GM12874 (cell line): ENCODE measurements around the gene NSF.

Source experiments
- TF ChIP-seq, protein P1 (sequence below): IDR thresholded peaks from 2 replicates; pipeline ENCODE4 v1.5.1; 2011; ENCODE audit warnings: low read depth, mild to moderate bottlenecking, control low read depth, low read length, moderate library complexity; ENCODE audit not compliant: insufficient read depth

NSF gene

DNA sequence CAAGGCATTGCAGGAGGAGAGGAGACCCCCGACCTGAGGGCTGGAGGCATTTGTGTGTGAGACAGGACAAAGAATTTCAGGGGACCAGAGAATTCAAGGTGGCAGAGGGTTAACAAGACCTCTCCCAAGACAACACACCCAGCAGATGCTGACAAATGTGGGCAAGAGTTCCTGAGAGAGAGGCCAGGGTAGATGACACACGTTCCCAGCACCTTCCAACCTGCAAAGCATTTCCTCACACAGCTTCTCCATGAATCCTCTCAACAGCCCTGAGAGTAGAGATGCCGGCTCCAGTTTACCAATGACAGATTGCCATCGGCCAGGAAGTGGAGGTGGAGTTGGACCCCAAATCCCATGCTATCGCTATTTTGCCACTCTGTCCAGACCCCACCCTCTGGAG lies 203.1 kb downstream of the NSF start:
- TF ChIP-seq, protein P1, sequence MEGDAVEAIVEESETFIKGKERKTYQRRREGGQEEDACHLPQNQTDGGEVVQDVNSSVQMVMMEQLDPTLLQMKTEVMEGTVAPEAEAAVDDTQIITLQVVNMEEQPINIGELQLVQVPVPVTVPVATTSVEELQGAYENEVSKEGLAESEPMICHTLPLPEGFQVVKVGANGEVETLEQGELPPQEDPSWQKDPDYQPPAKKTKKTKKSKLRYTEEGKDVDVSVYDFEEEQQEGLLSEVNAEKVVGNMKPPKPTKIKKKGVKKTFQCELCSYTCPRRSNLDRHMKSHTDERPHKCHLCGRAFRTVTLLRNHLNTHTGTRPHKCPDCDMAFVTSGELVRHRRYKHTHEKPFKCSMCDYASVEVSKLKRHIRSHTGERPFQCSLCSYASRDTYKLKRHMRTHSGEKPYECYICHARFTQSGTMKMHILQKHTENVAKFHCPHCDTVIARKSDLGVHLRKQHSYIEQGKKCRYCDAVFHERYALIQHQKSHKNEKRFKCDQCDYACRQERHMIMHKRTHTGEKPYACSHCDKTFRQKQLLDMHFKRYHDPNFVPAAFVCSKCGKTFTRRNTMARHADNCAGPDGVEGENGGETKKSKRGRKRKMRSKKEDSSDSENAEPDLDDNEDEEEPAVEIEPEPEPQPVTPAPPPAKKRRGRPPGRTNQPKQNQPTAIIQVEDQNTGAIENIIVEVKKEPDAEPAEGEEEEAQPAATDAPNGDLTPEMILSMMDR: no peak

DNA sequence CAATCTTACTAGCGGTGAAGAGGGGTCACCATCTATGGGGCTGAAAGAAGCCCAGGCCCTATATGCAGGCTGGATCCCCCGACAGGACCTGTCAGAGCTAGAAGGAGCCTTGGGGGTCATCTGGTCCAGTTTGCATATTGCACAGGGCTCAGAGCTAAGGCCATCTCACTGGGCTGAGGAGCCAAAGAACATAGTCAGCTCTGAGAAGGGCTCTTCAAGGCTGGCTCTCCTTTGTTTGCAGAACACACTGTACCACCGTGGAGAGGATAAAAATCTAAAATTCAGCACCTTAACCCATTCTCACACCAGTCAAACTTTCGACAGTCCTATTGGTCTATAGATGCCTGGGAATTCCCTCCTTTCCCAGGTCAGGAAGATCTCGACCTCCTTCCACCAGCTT lies 203.8 kb downstream of the NSF start:
- TF ChIP-seq, protein P1: no peak

DNA sequence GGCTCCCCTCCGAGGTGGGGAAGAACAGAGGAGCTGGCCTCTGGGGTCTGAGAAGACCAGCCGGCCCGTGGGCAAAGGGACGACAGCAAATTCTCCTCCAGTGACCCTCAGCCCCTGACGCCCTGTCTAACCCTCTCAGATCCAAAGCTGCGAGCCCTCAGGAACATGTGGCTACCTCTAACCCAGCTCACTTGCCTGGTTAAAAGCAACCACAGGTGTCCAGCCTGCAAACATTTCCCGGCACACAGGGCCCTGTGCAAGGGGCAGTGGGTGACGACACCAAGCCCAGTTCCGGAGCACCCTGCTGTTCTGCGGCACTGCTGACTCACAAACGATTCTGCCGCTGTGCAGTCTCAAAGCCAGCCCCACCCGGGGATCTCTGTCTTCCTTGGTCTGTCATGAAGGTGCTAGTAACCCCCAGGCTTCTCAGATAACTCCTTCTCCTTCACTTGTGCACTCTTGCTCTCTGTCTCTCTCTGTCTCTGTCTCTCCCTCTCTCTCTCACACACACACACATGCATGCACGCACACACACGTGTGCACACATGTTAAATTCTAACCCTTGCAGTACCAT lies 205.0 kb downstream of the NSF start:
- TF ChIP-seq, protein P1: no peak

DNA sequence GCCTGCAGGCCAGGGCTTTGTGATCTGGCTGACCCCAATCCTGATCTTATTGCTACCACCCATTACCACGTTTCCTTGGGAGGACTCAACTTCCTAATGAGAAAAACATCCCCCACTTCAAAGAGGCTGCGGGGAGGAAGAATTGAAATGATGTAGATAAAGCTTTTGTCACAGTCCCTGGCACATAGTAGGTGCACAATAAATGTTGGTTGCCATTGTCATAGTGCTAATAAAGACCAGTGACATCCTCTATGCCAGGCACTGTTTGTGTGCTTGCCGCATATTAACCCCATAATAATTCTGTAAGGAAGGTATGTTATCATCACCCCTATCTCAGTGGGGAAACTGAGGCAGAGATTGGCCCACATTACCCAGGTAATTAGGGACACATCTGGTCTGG lies 205.6 kb downstream of the NSF start:
- TF ChIP-seq, protein P1: no peak

DNA sequence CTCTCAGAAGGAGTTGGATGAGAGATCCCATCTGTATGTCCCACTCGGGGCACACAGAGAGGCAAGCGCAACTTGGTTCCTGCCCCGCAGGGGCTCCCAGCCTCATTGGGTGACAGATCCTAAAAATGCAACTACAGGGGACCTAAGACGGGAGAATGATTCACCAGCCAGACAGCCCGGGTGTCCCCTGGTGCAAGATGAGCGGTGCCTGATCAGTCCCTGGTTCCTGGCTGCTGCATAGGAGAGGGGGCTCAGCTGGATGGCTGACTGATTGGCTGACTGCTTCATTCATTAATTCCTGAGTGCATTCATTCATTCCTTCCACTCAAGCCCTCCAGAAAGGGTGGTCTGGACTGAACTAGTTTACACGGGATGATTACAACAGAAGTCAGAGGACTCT lies 206.1 kb downstream of the NSF start:
- TF ChIP-seq, protein P1: no peak

DNA sequence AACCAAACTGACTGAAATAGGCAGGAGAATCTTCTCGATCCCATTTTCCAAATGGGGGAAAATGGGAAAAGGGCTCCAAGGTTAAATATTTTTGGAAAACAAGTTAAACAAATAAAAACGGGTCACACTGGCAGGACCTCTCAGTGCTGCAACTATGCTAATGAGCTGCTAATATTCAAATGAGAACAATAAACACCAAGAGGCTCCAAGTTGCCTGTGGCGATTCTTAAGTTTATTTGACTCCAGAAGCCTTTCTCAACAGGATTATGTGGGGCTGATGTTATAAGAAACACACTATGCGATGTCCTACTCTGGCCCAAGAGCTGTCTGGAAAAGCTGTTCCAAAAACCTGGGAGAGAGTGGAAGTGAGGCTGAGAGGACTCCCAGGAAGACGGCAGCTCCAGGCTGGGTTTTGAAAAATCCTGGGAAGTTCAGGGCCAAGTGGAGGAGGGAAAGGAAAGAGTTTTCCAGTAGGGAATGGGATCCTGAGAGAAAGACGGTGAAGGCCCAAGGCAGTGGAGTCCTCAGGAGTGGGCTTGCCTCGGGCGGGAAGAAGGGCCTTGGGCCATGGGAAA lies 206.6 kb downstream of the NSF start:
- TF ChIP-seq, protein P1: no peak

DNA sequence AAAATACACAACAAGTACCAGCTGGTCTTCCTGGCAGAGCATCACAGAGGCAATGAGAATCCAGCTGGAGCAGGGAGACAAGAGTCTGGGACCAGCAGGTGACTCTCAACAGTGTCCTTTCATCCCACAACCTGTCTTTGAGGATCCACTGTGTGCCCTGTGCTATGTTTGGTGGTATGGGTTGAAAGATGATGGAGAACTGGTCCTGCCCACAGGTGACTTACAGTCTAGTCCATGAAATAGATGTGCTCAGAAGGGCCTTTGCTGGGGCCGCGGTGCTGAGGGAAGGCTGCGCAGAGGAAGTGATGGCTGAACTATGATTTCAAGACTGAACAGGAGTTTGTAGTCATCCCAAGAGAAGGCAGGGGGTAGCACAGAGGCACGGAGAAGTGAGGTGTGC lies 210.1 kb downstream of the NSF start:
- TF ChIP-seq, protein P1: no peak
